ENCODE results near the gene ACTR6. TPM values are rescaled to one million over a fixed set of nuclear protein-coding genes. Genes with fewer than 3 reads are reported as not detected.
"Not testable (repeated sequence)": the region's sequence is repeated elsewhere in the genome, so short reads cannot be mapped to it uniquely, and the experiment has no call there.

ACTR6 gene
- total RNA-seq, 4 donors from 2014 or later, result 11.6 to 30.8 (median 17.5) TPM

DNA sequence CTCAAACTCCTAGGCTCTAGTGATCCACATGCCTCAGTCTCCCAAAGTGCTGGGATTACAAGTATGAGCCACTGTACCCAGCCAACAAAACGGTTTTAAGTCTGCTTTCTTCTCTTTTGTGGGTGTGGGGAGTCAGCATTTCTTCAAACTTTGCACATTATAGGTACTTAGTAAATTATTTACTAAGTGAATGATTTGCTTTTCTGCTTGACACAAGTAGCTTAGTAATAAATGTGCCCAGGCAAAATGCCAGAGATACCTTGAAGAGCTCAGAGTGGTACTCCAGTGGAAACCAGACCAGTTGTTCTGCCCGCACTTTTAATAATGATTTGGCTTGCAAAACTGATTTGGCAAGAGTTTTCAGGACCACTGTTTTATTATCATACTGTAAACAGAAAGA, 51.3 kb downstream of the ACTR6 start:
- Histone ChIP-seq H3K9me3 (no peaks in the 10 kb centered on the region), H3K4me1 (no peaks in the 10 kb centered on the region), H3K27me3 (no peaks in the 10 kb centered on the region), H3K4me3 (no peak overlapping the region), H3K36me3 (no peaks in the 10 kb centered on the region), H3K27ac (no peak overlapping the region)
- ATAC-seq, result no peak
- TF ChIP-seq, protein P1, sequence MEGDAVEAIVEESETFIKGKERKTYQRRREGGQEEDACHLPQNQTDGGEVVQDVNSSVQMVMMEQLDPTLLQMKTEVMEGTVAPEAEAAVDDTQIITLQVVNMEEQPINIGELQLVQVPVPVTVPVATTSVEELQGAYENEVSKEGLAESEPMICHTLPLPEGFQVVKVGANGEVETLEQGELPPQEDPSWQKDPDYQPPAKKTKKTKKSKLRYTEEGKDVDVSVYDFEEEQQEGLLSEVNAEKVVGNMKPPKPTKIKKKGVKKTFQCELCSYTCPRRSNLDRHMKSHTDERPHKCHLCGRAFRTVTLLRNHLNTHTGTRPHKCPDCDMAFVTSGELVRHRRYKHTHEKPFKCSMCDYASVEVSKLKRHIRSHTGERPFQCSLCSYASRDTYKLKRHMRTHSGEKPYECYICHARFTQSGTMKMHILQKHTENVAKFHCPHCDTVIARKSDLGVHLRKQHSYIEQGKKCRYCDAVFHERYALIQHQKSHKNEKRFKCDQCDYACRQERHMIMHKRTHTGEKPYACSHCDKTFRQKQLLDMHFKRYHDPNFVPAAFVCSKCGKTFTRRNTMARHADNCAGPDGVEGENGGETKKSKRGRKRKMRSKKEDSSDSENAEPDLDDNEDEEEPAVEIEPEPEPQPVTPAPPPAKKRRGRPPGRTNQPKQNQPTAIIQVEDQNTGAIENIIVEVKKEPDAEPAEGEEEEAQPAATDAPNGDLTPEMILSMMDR (IDR thresholded peaks at IDR 0.05), result no peak
- TF ChIP-seq EP300 (IDR thresholded peaks at IDR 0.05) (no peak), POLR2AphosphoS5 (IDR thresholded peaks at IDR 0.05) (no peak), POLR2A (IDR thresholded peaks at IDR 0.05) (no peak)
- WGBS, 2 donors (ENCODE audit: low coverage in 1 of 2), result 79 to 100% methylated on average over 1 to 2 of the region's 2 CpGs

DNA sequence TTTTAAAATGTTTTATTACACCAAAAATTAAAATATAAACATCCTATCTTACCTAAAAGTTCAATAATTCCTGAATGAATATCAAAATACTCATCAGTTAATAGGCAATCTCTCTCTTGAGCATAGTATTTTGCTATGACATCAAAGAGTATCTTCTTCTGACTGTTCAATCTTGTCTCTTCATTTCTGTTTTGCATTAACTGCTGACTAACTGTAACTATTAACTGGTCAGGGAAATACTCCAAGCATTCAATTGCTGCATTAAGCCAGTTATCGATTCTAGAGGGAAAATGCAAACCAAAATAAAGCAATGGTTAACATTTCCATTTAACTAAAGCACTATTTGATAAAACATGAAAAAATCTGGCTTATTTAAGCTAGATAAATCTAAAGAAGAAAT, 52.8 kb downstream of the ACTR6 start:
- Histone ChIP-seq H3K4me3 (no peak overlapping the region), H3K36me3 (no peaks in the 10 kb centered on the region), H3K27me3 (no peaks in the 10 kb centered on the region), H3K27ac (no peak overlapping the region), H3K4me1 (no peaks in the 10 kb centered on the region), H3K9me3 (no peaks in the 10 kb centered on the region)
- 83 to 100% methylated on average over 1 of the region's 1 CpG for WGBS, 2 donors (ENCODE audit: low coverage in 1 of 2)
- no peak for ATAC-seq
- TF ChIP-seq, protein P1 (IDR thresholded peaks at IDR 0.05), result no peak
- TF ChIP-seq POLR2AphosphoS5 (IDR thresholded peaks at IDR 0.05) (no peak), POLR2A (IDR thresholded peaks at IDR 0.05) (no peak), EP300 (IDR thresholded peaks at IDR 0.05) (no peak)

DNA sequence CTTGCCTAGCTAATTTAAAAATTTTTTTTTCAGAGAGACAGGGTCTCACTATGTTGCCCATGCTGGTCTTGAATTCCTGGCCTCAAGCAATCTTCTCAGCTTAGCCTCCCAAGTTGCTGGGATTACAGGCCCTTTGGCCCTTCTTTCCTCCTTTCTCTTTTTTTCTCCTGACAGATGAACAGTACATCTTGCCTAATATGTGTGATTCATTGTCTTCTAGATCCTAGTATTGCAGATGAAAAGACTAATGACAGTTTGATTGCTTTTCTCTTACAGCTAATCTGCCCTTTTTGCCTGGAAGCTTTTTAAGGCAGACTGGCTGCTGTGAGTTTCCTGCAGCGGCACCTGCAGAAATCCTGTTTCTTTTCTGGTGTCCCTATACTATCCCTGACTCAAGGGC, 54.3 kb downstream of the ACTR6 start:
- Histone ChIP-seq H3K9me3 (no peaks in the 10 kb centered on the region), H3K4me1 (no peaks in the 10 kb centered on the region), H3K27ac (no peak overlapping the region), H3K4me3 (no peak overlapping the region), H3K36me3 (no peaks in the 10 kb centered on the region), H3K27me3 (no peaks in the 10 kb centered on the region)
- TF ChIP-seq EP300 (IDR thresholded peaks at IDR 0.05), result no peak
- TF ChIP-seq POLR2AphosphoS5 (IDR thresholded peaks at IDR 0.05), result no peak
- no peak for TF ChIP-seq POLR2A (IDR thresholded peaks at IDR 0.05)
- TF ChIP-seq, protein P1 (IDR thresholded peaks at IDR 0.05), result no peak
- ATAC-seq, result no peak
- 83 to 100% methylated on average over 1 of the region's 1 CpG for WGBS, 2 donors (ENCODE audit: low coverage in 1 of 2)

DNA sequence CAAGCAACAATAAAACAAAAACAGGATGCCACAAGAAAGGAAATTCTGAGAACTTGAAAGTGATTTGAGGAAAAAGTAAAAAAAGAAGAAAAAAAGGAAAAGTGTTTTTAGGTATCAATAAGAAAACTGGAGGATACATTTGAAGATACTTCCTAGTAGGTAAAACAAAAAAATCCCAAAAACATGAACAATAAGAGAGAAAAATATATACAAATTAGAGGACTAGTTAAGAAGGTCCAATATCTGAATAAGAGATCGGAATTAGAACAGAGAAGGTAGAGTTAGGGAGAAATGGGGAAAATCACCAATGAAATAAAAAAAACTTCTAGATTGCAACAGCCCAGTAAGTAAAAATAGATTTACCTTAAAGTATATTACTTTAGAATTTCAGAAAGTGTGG, 57.5 kb downstream of the ACTR6 start:
- Histone ChIP-seq H3K27ac (no peak overlapping the region), H3K9me3 (no peaks in the 10 kb centered on the region), H3K4me1 (no peaks in the 10 kb centered on the region), H3K4me3 (no peak overlapping the region), H3K27me3 (no peaks in the 10 kb centered on the region), H3K36me3 (no peaks in the 10 kb centered on the region)
- no peak for TF ChIP-seq POLR2A (IDR thresholded peaks at IDR 0.05)
- no peak for TF ChIP-seq POLR2AphosphoS5 (IDR thresholded peaks at IDR 0.05)
- TF ChIP-seq, protein P1 (IDR thresholded peaks at IDR 0.05), result no peak
- TF ChIP-seq EP300 (IDR thresholded peaks at IDR 0.05), result no peak
- 100% methylated on average over 1 of the region's 1 CpG for WGBS, 2 donors (ENCODE audit: low coverage in 1 of 2)
- no peak for ATAC-seq

DNA sequence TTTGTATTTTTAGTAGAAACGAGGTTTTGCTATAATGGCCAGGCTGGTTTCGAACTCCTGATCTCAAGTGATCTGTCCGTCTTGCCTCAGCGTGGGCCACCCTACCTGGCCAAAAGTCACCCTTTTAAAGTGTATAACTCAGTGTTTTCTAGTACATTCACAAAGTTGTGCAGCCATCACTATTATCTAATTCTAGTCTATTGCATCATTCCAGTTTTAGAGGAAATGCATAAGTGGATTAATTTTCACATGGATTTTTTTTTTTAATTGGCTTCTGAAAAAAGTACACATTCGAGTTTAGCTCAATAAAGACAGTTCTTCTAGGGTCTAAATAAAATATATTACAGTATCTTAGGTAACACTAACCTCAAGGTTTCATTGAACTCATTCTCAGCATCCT, 62.5 kb downstream of the ACTR6 start:
- no peak for TF ChIP-seq EP300 (IDR thresholded peaks at IDR 0.05)
- TF ChIP-seq POLR2A (IDR thresholded peaks at IDR 0.05), result no peak
- TF ChIP-seq POLR2AphosphoS5 (IDR thresholded peaks at IDR 0.05), result no peak
- TF ChIP-seq, protein P1 (IDR thresholded peaks at IDR 0.05), result no peak
- H3K27ac ChIP-seq, result no peak overlapping the region
- ATAC-seq, result no peak
- WGBS, 2 donors (ENCODE audit: low coverage in 1 of 2), result 90 to 92% methylated on average over 5 of the region's 5 CpGs
- no peak overlapping the region for H3K4me3 ChIP-seq
- peaks cover under 1 to 9% (median under 1%) of the 10 kb centered on the region in 3 donors for H3K4me1 ChIP-seq
- no peaks in the 10 kb centered on the region for H3K9me3 ChIP-seq
- H3K27me3 ChIP-seq, result no peaks in the 10 kb centered on the region
- H3K36me3 ChIP-seq, result no peaks in the 10 kb centered on the region

DNA sequence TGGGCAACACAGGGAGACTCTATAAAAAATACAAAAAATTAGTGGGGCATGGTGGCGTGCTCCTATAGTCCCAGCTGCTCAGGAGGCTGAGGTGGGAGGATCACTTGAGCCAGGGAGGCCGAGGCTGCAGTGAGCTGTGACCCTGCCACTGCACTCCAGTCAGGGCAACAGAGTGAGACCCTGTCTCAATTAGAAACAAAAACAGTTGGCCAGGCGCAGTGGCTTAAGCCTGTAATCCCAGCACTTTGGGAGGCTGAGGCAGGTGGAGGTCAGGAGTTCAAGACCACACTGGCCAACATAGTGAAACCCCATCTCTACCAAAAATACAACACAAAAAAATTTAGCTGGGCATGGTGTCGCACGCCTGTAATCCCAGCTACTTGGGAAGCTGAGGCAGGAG, 64.5 kb downstream of the ACTR6 start:
- H3K36me3 ChIP-seq, H3K27ac ChIP-seq, H3K4me3 ChIP-seq, H3K27me3 ChIP-seq, ATAC-seq, H3K9me3 ChIP-seq: not testable (repeated sequence)
- WGBS, 2 donors (ENCODE audit: low coverage in 1 of 2), result 88% methylated on average over 3 to 5 of the region's 5 CpGs
- H3K4me1 ChIP-seq, result peaks cover 7 to 29% (median 11%) of the 10 kb centered on the region in 3 donors
